HL-60 (cell line): ENCODE data around the gene NLRP6.

Source experiments
- CTCF ChIP-seq: IDR thresholded peaks from one replicate; pipeline ENCODE4 v1.5.1; 2011; ENCODE audit warnings: low read length, control low read depth, inconsistent platforms; ENCODE audit not compliant: insufficient read depth
- GABPA ChIP-seq: IDR thresholded peaks from 2 replicates; pipeline ENCODE4 v1.6.1; 2012; ENCODE audit warnings: low read depth
- REST ChIP-seq: IDR thresholded peaks from 2 replicates; pipeline ENCODE4 v1.6.1; 2012; ENCODE audit warnings: low read depth; ENCODE audit not compliant: insufficient replicate concordance

GRCh38 chr11:331358-332060 is 53.3 kb downstream of the NLRP6 start:
- TF ChIP-seq CTCF (no peak), GABPA (no peak), REST (no peak)
